ENCODE measurements around the gene TRIO. TPM values are rescaled to one million over a fixed set of nuclear protein-coding genes. Genes with fewer than 3 reads are reported as not detected.

The TRIO gene
- total and polyA plus RNA-seq, 2 of the 8 experiments (the other 6 are each of a cell fraction or from before 2014, with no cell fraction given), result 35.1 to 69.1 TPM

GRCh38 chr5:14367364-14367763 lies 224.2 kb downstream of the TRIO start:
- H3K79me2 ChIP-seq (ENCODE audit: control insufficient read depth in 1 of 2, insufficient read depth in 2 of 2, low read length in 2 of 2), result no peaks in the 10 kb centered on the region
- CTCF ChIA-PET (ENCODE audit: partially characterized antibody), result interaction anchor here (0.6 to 15.3 kb wide), 8 partner anchors 12 to 281 kb away, joined by 3 to 155 read pairs (median 4); no protein-coding TSS in a partner anchor
- WGBS, 2 experiments (ENCODE audit: extremely low coverage in 1 of 2, insufficient coverage in 1 of 2, insufficient read length in 1 of 2, insufficient replicate concordance in 2 of 2, low coverage in 1 of 2, low lambda C conversion rate in 2 of 2, missing lambda C conversion rate in 1 of 2), result 91% methylated on average over 3 of the region's 3 CpGs; no CpG with 5 or more reads in 1 of the 2 experiments
- TF ChIP-seq TCF12 (IDR thresholded peaks at IDR 0.05; ENCODE audit: low read depth, low read length) (no peak), TAF1 (IDR thresholded peaks at IDR 0.05; ENCODE audit: low read depth, low read length) (no peak), KDM1A (IDR thresholded peaks at IDR 0.05; ENCODE audit: borderline replicate concordance, low read length) (no peak), SP1 (IDR thresholded peaks at IDR 0.05; ENCODE audit: low read depth, low read length) (no peak), CREB1 (IDR thresholded peaks at IDR 0.05) (no peak), E2F6 (IDR thresholded peaks at IDR 0.05) (no peak), CHD1 (IDR thresholded peaks at IDR 0.05; ENCODE audit: low read depth, low read length) (no peak), POU5F1 (IDR thresholded peaks at IDR 0.05; ENCODE audit: low read depth, low read length) (no peak), NRF1 (IDR thresholded peaks at IDR 0.05; ENCODE audit: low read depth, low read length) (no peak), SIX5 (IDR thresholded peaks at IDR 0.05; ENCODE audit: low read depth, low read length) (no peak), SIRT6 (IDR thresholded peaks at IDR 0.05; ENCODE audit: low read length) (no peak), TBP (IDR thresholded peaks at IDR 0.05; ENCODE audit: low read depth, low read length) (no peak), RNF2 (IDR thresholded peaks at IDR 0.05; ENCODE audit: borderline replicate concordance, low read depth, low read length, missing control alignments, poor library complexity, severe bottlenecking) (no peak), RBBP5 (IDR thresholded peaks at IDR 0.05; ENCODE audit: borderline replicate concordance, low read depth, low read length) (no peak), NANOG (IDR thresholded peaks at IDR 0.05; ENCODE audit: insufficient read depth, low read depth, low read length, poor library complexity, severe bottlenecking) (no peak)

More at GRCh38 chr5:14367364-14367763, 224.2 kb downstream of the TRIO start:
- H2BK15ac ChIP-seq (ENCODE audit: low read length), result no peak overlapping the region
- no peak overlapping the region for H3K4me2 ChIP-seq (ENCODE audit: insufficient read depth in 1 of 2, low read depth in 2 of 2, low read length in 2 of 2)
- no peak overlapping the region for H2BK5ac ChIP-seq (ENCODE audit: low read depth, low read length)
- H3K4me3 ChIP-seq (ENCODE audit: extremely low read depth in 1 of 4, insufficient read depth in 2 of 4, low read depth in 3 of 4, low read length in 4 of 4), result no peak overlapping the region
- H3K18ac ChIP-seq (ENCODE audit: extremely low read depth, low read length), result no peak overlapping the region
- H2BK120ac ChIP-seq (replicated peaks; ENCODE audit: low read depth, low read length), result no peak overlapping the region
- H3K14ac ChIP-seq (ENCODE audit: insufficient read length), result no peak overlapping the region
- H3K4ac ChIP-seq (replicated peaks; ENCODE audit: insufficient read length, low read depth, low read length), result no peak overlapping the region
- H3K9me3 ChIP-seq (ENCODE audit: insufficient read depth in 2 of 2, low read depth in 1 of 2, low read length in 1 of 2), result no peaks in the 10 kb centered on the region
- POLR2A ChIA-PET (ENCODE audit: partially characterized antibody), result no interaction called here
- H2AFZ ChIP-seq (ENCODE audit: low read length), result no peak overlapping the region
- H4K5ac ChIP-seq (ENCODE audit: insufficient read length, low read depth, low read length), result no peak overlapping the region
- no peak overlapping the region for H2BK12ac ChIP-seq (ENCODE audit: low read depth, low read length)
- no peak overlapping the region for H3K27ac ChIP-seq (ENCODE audit: low read depth, low read length)
- H2AK5ac ChIP-seq (ENCODE audit: low read depth, low read length), result no peak overlapping the region
- H4K8ac ChIP-seq (ENCODE audit: extremely low read depth, insufficient read depth, low read length), result no peak overlapping the region
- H2BK20ac ChIP-seq (ENCODE audit: low read length), result no peak overlapping the region
- no peak for DNase-seq (ENCODE audit: low read depth in 1 of 2, low spot score in 2 of 2)
- H3K23ac ChIP-seq (ENCODE audit: insufficient read length), result no peak overlapping the region
- H3K36me3 ChIP-seq (ENCODE audit: control insufficient read depth in 2 of 4, insufficient read depth in 4 of 4, low read length in 3 of 4), result peaks cover 21 to 61% (median 53%) of the 10 kb centered on the region in 4 experiments
- H3K27me3 ChIP-seq (replicated peaks in 1 of 4; ENCODE audit: control insufficient read depth in 3 of 4, extremely low read depth in 1 of 4, insufficient read depth in 3 of 4, low read length in 3 of 4), result no peaks in the 10 kb centered on the region
- H4K91ac ChIP-seq (replicated peaks; ENCODE audit: insufficient read length, low read length), result no peak overlapping the region
- H3K56ac ChIP-seq (replicated peaks; ENCODE audit: insufficient read length, low read depth, low read length), result no peak overlapping the region
- no peaks in the 10 kb centered on the region for H3K23me2 ChIP-seq (ENCODE audit: low read depth, low read length)
- no peak for FAIRE-seq
- H3K9ac ChIP-seq (replicated peaks in 1 of 4; ENCODE audit: extremely low read depth in 1 of 4, low read depth in 3 of 4, low read length in 3 of 4), result no peak overlapping the region
- no peaks in the 10 kb centered on the region for H3K79me1 ChIP-seq (ENCODE audit: low read depth, low read length)
- peaks cover 2 to 3% of the 10 kb centered on the region in 2 experiments for H4K20me1 ChIP-seq (replicated peaks in 1 of 2; ENCODE audit: control insufficient read depth in 1 of 2, insufficient read depth in 2 of 2, low read length in 2 of 2)
- H3K4me1 ChIP-seq (replicated peaks in 1 of 4; ENCODE audit: control insufficient read depth in 3 of 4, insufficient read depth in 4 of 4, low read length in 3 of 4), result peaks cover 0 to 2% (median 0%) of the 10 kb centered on the region in 4 experiments; a peak in 1 of 7 replicates
